Hematopoietic multipotent progenitor cell treated with erythropoietin and hydrocortisone succinate and interleukin-3 and kit ligand, for 15 days (in vitro differentiated cells): Measurements from ENCODE around the gene PSMA2.

Experiments
- DNase-seq: peaks from one replicate; pipeline ENCODE4 v3.0.0-alpha.2; 2015; ENCODE audit warnings: low spot score

PSMA2 gene

DNA sequence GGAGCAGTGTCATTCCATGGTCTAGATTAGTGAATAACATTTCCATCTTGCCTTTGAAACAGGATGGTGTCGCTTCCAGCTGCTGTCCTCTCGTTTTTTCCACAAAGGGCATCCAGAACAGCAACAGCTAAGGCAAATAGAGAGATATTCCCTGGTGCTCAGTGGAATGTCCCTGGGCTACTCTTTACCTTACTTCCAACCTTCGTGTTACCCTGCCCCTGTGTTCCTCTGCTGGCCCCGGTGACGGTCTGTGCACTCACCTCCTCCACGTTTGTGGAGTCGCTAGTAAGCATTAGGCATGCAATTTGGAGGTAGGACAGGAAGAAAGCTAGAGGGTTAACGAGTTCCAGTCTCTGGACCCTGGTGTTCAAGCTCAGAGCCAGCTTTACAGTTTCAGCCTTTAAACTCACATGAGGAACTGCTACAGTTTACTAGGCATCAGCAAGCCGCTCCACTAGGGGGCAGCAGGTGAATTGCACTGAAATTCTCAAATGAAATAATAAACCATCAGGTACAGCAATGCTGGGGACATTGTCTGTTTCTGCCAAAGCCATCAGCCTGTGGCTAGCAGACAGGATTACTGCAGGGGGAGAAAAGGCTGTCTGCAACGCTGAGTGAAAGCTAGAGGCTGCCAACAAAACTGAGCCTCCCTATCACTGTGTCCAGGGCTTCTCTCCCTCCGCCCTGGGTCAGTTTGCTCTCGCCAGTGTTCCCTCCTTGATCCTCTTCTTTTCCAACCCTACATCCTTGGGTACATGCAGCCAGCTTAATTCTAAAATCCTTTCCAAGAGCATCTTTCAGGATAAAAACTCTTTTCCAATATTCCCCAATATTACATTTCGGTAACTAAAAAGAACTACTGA, 9.2 kb upstream of the PSMA2 start:
- peak; percentile 61 for DNase-seq

- no peak for DNase-seq
Measured at GRCh38 chr7:42939457-42940240, 7.7 kb upstream of the PSMA2 start.

- DNase-seq: no peak
Measured at GRCh38 chr7:42935861-42936260, 3.9 kb upstream of the PSMA2 start.

DNA sequence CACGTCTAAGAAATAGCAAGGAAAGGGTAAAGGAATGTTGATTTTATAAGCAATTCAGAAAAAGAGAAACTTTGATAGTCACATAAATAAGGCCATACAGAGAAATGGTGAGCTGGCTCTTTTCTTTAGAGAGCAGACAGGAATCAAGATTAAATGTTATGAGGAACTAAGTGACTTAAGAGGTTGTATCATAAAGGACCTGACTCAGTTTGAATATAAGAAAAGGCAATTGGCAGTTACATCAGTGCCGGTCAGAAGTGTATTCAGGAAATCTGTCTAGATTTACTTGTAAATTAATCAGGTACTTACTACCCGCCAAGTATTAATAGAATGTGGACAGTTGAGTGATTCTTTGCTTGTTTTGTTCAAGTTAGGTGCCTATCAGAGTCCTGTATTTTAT, 2.3 kb upstream of the PSMA2 start:
- no peak for DNase-seq

- DNase-seq: peak; percentile 22
Measured at GRCh38 chr7:42932811-42933591, 1.0 kb upstream of the PSMA2 start.

- DNase-seq: peak; percentile 38
Measured at GRCh38 chr7:42931447-42931833, 534 bp downstream of the PSMA2 start.

- peak; percentile 14 for DNase-seq
Measured at GRCh38 chr7:42930889-42931288, 1.1 kb downstream of the PSMA2 start.

DNA sequence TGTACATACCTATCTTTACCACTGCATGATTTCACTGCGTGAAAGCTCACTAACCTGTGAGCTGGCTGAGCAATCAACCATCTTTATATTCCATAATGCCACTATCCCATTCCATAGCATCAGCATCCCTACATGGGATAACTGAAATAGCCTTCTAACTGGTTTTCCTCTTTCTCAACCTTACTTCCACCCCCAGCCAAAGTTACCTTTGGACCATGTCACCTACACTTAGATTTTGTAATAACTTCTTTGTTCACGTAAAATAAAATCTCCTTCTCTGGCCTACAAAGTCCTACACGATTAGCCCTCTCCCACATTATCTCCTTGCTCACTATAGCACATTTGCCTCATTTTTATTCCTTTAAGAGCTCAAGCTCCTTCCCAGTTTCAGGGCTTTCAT, 2.5 kb downstream of the PSMA2 start:
- no peak for DNase-seq

DNA sequence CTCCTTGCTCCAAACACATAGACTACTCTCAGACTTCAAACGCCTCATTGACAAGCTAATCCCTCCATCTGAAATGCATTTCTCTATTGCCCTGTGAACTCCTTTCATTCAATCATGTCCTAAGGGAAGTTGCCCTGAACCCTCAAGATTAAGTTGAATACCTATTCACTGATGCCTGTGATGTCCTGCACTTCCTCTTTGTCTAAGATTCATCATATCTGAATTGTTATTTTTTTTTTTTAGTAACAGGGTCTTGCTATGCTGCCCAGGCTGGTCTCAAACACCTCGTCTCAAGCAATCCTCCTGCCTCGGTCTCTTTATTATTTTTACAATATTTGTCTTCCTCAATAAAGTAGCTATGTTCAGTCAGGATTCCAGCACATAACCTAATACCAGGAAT, 3.2 kb downstream of the PSMA2 start:
- no peak for DNase-seq

DNA sequence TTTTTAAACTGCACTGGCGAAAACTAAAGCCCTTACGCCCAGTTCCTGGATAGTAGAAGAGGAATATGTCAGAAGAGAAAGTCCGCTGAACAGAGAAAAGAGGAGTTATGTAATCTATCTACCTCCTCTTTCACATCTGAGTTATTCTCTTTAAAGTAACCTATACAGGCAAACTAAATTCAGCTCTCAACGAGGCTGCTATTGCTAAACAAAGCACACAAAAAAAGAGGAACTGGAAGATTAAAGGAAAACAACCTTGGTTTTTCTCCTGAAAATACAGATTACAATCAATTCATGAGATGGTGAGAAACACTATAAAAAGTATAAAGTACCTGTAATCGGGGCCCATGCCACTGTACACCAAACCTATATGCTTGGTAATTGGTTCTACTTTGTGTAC, 5.8 kb downstream of the PSMA2 start:
- no peak for DNase-seq

GRCh38 chr7:42925630-42926029, 6.3 kb downstream of the PSMA2 start:
- no peak for DNase-seq

GRCh38 chr7:42924223-42924838, 7.6 kb downstream of the PSMA2 start:
- DNase-seq: no peak

DNA sequence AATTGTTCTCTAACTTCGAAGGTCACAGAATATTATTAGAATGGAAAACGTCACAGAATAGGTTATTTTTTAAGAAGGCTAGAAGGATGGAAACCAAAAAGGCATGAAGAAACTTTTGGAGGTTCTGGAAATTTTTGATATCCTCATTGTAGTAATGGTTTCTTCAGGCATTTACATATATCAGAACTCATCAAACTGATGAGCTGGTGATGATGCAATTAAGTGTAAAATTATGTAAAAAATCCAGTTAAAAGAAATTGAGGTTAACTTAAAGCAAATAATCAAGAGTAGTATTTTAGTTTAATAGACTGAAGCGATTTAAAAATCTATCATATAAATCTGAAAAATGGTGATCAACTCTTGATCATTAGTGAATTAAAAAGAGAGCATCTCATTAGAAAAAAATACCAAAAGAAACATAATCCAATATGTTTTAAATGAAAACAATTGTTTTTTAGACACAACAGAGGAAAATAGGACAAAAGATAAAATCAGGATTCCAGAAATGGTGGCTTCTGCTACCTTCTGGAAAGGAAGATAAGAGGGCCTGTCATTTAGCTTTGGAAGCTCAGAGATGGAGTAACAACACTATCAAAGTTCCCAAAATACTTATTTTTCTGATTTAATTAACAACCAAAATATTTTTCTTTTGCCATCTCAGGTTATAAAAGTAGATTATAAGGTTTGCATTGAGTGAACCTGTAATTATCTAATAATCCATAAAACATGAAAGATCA, 9.8 kb downstream of the PSMA2 start:
- no peak for DNase-seq

DNA sequence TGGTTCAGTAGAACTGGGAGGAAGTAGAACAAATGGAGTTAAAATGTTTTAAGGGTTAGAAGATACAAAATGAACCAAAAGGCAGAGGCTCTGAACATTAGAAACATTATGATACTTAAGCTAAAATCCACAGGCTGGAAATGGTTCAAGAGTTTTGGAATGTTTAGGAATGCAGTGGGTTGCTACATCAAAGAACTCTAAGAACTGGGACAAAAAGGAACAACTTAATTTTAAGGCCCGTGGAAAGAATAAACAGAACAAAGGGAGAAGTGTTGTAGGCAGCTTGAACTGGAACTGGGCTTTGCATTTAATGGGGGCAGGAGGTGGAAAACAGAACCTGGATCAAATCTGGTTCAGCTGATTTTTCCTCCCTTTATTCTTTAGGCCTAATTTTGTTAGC, 16.6 kb downstream of the PSMA2 start:
- no peak for DNase-seq

GRCh38 chr7:42914421-42915045, 17.4 kb downstream of the PSMA2 start:
- DNase-seq: no peak

GRCh38 chr7:42914009-42914408, 18.0 kb downstream of the PSMA2 start:
- no peak for DNase-seq

- no peak for DNase-seq
Measured at GRCh38 chr7:42913591-42913990, 18.4 kb downstream of the PSMA2 start.

GRCh38 chr7:42911454-42912447, 20.2 kb downstream of the PSMA2 start, which contains the start of gene C7orf25:
Gene C7orf25, minus strand, starts transcription at chr7:42912070. Its CDS starts 1,170 bp downstream, at chr7:42910900.
- DNase-seq: peak; percentile 90

DNA sequence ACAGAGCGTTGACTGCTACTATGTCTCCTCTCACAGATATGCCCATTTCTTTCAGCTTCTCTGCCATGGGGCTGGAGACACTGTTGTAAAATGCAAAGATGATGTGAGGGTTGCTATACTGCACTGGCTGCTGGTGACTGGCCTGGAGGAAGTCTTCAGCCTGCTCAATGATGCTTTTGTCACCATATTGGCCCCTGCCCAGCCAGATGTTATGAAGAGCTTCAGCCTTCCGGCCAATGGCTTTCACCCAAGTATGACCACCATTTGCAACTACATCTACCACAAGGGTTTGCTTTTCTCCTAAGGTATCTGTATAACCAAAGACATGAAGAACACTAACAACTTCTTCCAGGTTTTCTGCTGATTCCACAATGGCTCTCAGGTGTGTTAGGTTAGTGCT, 21.7 kb downstream of the PSMA2 start:
- DNase-seq: no peak

- no peak for DNase-seq
Measured at GRCh38 chr7:42907316-42907715, 24.7 kb downstream of the PSMA2 start.
